C4-2B (cell line): ENCODE measurements around the gene SOX3.

Source experiments
- H3K27ac ChIP-seq: fragments of 450-650 bp; 2 replicates; pipeline ENCODE4 v1.5.1; 2017
- ZFX ChIP-seq: fragments of 450-650 bp; IDR thresholded peaks from 2 replicates; pipeline ENCODE4 v1.6.1; 2017
- TF ChIP-seq, protein P1 (sequence below): fragments of 450-650 bp; conservative IDR thresholded peaks from 2 replicates; pipeline ENCODE4 v1.5.1; 2017; ENCODE audit warnings: mild to moderate bottlenecking

The SOX3 gene

DNA sequence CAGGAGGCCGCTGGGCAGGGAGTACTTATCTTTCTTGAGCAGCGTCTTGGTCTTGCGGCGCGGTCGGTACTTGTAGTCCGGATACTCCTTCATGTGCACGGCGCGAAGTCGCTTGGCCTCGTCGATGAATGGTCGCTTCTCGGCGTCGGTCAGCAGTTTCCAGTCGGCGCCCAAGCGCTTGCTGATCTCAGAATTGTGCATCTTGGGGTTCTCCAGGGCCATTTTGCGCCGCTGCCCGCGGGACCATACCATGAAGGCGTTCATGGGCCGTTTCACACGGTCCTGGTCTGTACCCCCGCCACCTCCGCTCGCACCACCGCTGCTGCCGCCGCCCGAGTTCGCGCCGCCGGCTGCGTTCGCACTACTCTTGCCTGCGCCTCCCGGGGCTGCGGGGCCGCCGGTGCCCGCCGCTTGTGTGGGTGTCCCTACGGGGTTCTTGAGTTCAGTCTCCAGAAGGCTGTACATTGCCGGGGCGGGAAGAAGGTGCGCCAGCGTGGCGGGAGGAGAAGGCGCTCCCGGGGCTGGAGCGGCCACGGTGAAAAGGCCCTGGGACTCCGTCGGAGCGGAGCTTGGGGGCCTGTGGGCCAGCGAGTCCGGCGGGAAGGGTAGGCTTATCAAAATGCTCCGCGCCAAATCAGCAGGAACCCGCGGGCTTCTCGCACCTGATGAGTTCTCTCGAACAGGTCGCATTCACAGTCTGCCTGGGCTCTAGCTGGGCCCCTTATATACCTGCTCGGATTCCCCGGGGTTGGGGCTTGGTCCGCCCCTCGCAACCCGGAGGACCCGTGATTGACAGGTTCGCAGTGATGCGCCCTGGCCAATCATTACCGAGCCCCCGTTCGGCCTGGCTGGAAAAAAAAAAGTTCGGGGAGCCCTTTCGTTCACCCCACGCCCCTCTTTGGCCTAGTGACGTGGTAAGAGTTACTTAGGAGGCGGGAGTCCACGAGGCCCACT, at the start of gene SOX3:
TSS of gene SOX3 (minus strand) at position 699 of the 954 bp plus-strand sequence. CDS start at position 690, 9 bp downstream.
- TF ChIP-seq ZFX = no peak
- TF ChIP-seq, protein P1, sequence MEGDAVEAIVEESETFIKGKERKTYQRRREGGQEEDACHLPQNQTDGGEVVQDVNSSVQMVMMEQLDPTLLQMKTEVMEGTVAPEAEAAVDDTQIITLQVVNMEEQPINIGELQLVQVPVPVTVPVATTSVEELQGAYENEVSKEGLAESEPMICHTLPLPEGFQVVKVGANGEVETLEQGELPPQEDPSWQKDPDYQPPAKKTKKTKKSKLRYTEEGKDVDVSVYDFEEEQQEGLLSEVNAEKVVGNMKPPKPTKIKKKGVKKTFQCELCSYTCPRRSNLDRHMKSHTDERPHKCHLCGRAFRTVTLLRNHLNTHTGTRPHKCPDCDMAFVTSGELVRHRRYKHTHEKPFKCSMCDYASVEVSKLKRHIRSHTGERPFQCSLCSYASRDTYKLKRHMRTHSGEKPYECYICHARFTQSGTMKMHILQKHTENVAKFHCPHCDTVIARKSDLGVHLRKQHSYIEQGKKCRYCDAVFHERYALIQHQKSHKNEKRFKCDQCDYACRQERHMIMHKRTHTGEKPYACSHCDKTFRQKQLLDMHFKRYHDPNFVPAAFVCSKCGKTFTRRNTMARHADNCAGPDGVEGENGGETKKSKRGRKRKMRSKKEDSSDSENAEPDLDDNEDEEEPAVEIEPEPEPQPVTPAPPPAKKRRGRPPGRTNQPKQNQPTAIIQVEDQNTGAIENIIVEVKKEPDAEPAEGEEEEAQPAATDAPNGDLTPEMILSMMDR = no peak
- H3K27ac ChIP-seq = no peak within 1 kb of the TSS

DNA sequence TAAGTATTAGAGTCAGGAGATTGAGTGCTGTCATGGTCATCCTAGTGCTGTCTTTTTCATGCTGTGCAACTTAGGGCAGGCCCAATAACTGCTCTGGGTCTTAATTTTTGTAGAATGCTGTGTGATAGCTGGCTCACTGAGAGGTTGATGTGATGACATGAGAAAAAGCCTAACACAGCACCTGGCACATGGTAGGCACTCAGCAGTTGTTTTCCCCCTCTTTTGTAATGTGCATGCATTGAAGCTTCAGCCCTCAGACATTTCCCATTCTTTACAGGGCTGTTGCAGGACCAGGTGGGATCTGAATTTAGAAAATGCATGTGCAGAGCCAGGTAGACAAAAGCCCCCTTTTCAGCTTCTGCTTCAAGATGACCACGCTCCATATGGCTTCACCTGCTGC, 44.1 kb upstream of the SOX3 start:
- TF ChIP-seq, protein P1 = no peak
- TF ChIP-seq ZFX = no peak
- H3K27ac ChIP-seq = no peak overlapping the region

DNA sequence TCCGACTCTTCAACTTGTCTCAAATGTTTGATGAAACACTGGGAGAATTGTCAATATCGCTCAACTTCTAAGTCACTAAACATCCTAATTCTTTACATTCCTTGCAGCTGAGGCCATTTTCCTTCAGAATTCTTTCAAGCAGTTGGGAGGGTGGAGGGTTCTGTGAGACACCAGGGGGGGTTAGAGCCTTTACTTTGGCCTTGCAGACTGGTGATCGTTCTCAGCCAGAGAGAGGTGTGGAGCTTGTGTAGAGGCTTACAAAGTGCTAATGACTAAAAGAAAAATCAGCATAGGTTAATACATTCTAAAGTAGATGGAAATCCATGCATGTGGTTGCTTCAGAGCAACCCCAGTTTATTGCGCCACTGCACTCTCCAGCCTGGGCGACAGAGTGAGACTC, 21.3 kb upstream of the SOX3 start:
- H3K27ac ChIP-seq = no peak overlapping the region
- no peak for TF ChIP-seq ZFX
- TF ChIP-seq, protein P1 = no peak

DNA sequence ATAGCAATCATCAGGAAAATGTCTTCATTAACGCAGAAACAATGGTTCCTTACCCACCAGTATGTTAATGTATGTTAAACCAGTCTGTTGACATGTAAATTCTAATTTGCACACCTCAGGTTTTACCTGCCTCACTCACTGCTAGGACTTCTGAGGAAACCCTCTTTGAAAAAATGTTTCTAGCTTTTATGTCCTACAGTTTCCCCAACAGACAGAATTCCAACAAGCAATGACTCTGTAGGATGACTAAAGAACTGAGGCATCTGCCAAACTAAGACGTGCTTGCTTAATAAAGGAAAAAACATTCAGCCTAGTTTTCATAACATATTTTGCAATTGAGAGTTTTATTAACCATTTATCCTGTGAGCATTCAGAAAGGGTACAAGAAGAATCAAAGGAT, 20.6 kb upstream of the SOX3 start:
- no peak for TF ChIP-seq ZFX
- TF ChIP-seq, protein P1 = no peak
- H3K27ac ChIP-seq = no peak overlapping the region

DNA sequence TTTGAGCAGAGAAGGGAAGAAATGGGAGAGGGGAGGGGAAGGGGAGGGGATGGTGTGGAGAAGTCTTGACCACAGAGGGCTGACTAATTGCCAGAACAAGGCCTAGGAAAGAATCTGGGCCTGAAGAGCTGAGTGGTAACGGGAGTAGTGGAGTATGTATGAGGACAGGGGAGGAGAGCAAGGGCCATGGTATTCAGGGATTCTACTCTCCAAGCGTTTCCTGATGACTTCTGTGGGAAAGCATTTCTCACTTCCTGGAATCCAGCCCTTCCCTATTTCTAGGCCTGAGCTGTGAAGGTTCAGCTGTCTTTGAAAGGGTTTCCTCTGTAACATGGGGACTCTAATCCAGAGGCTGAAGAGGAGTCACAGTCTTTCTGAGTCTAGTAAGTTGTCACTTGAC, 19.7 kb upstream of the SOX3 start:
- H3K27ac ChIP-seq = no peak overlapping the region
- TF ChIP-seq ZFX = no peak
- TF ChIP-seq, protein P1 = no peak

DNA sequence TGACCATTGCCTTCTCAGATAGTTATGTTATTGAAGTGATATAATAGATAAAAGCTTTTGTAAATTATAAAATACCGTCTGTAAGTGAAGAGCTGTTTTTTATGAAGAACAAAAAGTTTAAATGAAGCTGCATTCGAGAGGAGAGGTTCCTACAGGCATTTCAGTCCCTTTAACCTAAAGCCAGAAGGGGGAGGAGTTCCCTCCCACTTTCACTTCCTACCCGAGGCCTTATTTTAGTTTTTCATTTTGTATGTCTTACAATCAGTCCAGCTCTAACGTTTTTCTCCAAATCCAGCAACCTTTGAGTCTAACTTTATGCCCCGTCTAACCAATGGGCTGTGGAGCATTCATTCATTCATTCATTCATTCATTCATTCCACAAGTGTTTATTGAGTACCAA, 16.5 kb upstream of the SOX3 start:
- no peak overlapping the region for H3K27ac ChIP-seq
- TF ChIP-seq ZFX = no peak
- TF ChIP-seq, protein P1 = no peak

DNA sequence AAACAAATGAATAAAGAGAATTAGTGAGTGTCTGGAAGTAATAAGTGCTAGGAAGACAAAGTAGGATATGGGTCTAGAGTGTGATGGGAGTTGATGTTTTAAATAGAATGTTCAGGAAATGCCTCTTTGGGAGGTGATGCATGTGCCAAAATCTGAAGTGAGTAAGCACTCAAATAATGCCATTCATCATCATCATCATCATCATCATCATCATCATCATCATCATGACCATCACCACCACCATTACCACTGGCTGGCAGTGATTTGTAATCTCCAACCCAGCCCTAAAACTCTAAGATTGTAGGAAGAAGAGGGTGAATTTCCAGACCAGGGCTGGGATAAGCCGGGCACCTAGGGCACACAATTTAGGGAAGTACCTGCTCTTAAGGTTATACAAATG, 9.7 kb upstream of the SOX3 start:
- H3K27ac ChIP-seq = no peak overlapping the region
- TF ChIP-seq, protein P1 = no peak
- no peak for TF ChIP-seq ZFX
